B cell (primary cell): ENCODE measurements around the gene PRKCZ. TPM values are rescaled to one million over a fixed set of nuclear protein-coding genes. Genes with fewer than 3 reads are reported as not detected.
A peak's percentile ranks its signal among the peaks of the same experiment; 100 is the strongest.

Experiments used
- ATAC-seq: fragments of 200-7000 bp; cut with Tn5 transposase; one replicate; pipeline ENCODE4 v1.10.0; 2021; ENCODE audit warnings: low read depth, mild to moderate bottlenecking, moderate number of reproducible peaks, moderate library complexity
- CTCF ChIA-PET: fragments of 350-600 bp; sonication (Branson Sonifier 250); formaldehyde crosslinking; loops from one replicate; lab custom pipeline; 2021; ENCODE audit warnings: antibody characterized with exemption, inconsistent platforms; lab: Charles Lee
- POLR2A ChIA-PET: fragments of 350-600 bp; sonication (Branson Sonifier 250); formaldehyde crosslinking; loops from one replicate; lab custom pipeline; 2021; ENCODE audit warnings: antibody characterized with exemption; lab: Charles Lee
- DNase-seq: peaks from one replicate; pipeline ENCODE4 v3.0.0; 2013
- H2AFZ ChIP-seq: 2 replicates; pipeline ENCODE4 v1.6.1; 2012; ENCODE audit warnings: mild to moderate bottlenecking, low read depth, low read length; ENCODE audit not compliant: insufficient read depth, poor library complexity, severe bottlenecking
- H3K27ac ChIP-seq, 2 donors: 1 replicate in 1 of 2; 2 replicates in 1 of 2; pipeline ENCODE4 v1.5.1; 2012 to 2013; ENCODE audit warnings: low read length in 2 of 2, mild to moderate bottlenecking in 2 of 2, moderate library complexity in 1 of 2
- H3K27me3 ChIP-seq, 4 experiments: fragments of 200-600 bp in 1 of 4; sonication (generic) in 1 of 4; replicated peaks in 1 of 4; 1 replicate in 2 of 4; 2 replicates in 2 of 4; pipeline versions ENCODE4 v1.6.1 to v1.7.0; 2013 to 2016; ENCODE audit warnings: low read length in 3 of 4, mild to moderate bottlenecking in 2 of 4, mixed read lengths in 1 of 4, moderate library complexity in 1 of 4; ENCODE audit not compliant: insufficient read depth in 4 of 4, control insufficient read depth in 3 of 4; ENCODE audit errors: control extremely low read depth in 1 of 4
- H3K36me3 ChIP-seq, 2 experiments: replicated peaks in 1 of 2; 1 replicate in 1 of 2; 2 replicates in 1 of 2; pipeline versions ENCODE4 v1.6.1 to v1.7.1; 2013; ENCODE audit warnings: low read length in 1 of 2; ENCODE audit not compliant: insufficient read depth in 2 of 2, control insufficient read depth in 1 of 2; ENCODE audit errors: control extremely low read depth in 1 of 2, extremely low read depth in 1 of 2
- H3K4me1 ChIP-seq, 2 donors: fragments of 200-600 bp in 1 of 2; sonication (generic) in 1 of 2; 1 replicate in 1 of 2; 2 replicates in 1 of 2; pipeline versions ENCODE4 v1.5.1 to v1.6.1; 2013 to 2017; ENCODE audit warnings: low read length in 2 of 2; ENCODE audit not compliant: control insufficient read depth in 2 of 2, insufficient read depth in 2 of 2
- H3K4me2 ChIP-seq: replicated peaks from 2 replicates; pipeline ENCODE3; 2012; ENCODE audit warnings: mild to moderate bottlenecking, low read depth, low read length; ENCODE audit not compliant: poor library complexity, severe bottlenecking
- H3K4me3 ChIP-seq, 5 experiments: fragments of 200-600 bp in 1 of 5; sonication (generic) in 1 of 5; 1 replicate in 3 of 5; 2 replicates in 2 of 5; pipeline versions ENCODE4 v1.5.1 to v1.7.0; 2011 to 2016; ENCODE audit warnings: low read length in 4 of 5, mild to moderate bottlenecking in 4 of 5, low read depth in 2 of 5, control low read depth in 1 of 5, moderate library complexity in 1 of 5; ENCODE audit not compliant: insufficient read depth in 1 of 5; ENCODE audit errors: control extremely low read depth in 1 of 5, extremely low read depth in 1 of 5
- H3K79me2 ChIP-seq: fragments of 200-600 bp; sonication (generic); one replicate; pipeline ENCODE4 v1.6.0; 2016; ENCODE audit warnings: low read length; ENCODE audit not compliant: control insufficient read depth, insufficient read depth
- H3K9ac ChIP-seq: fragments of 200-600 bp; sonication (generic); 2 replicates; pipeline ENCODE4 v1.6.1; 2017; ENCODE audit warnings: mild to moderate bottlenecking, low read length, moderate library complexity
- H3K9me3 ChIP-seq, 3 donors: one replicate each; pipeline versions ENCODE4 v1.6.1 to v1.7.1; 2013; ENCODE audit warnings: low read length in 2 of 3; ENCODE audit not compliant: control insufficient read depth in 2 of 3, insufficient read depth in 1 of 3; ENCODE audit errors: control extremely low read depth in 1 of 3
- H4K20me1 ChIP-seq: 2 replicates; pipeline ENCODE4 v1.6.0; 2012; ENCODE audit warnings: mild to moderate bottlenecking, low read length; ENCODE audit not compliant: insufficient read depth, control insufficient read depth, poor library complexity, severe bottlenecking
- H3K27ac Mint-ChIP-seq: one replicate; pipeline ENCODE4 v1.8.0; 2021; ENCODE audit warnings: mixed read lengths
- H3K27me3 Mint-ChIP-seq: one replicate; pipeline ENCODE4 v1.8.0; 2021; ENCODE audit warnings: mixed read lengths
- H3K4me1 Mint-ChIP-seq: one replicate; pipeline ENCODE4 v1.8.0; 2021; ENCODE audit warnings: mixed read lengths
- H3K4me3 Mint-ChIP-seq: one replicate; pipeline ENCODE4 v1.8.0; 2021; ENCODE audit warnings: mixed read lengths
- H3K9me3 Mint-ChIP-seq: one replicate; pipeline ENCODE4 v1.8.0; 2022; ENCODE audit warnings: mixed read lengths; ENCODE audit not compliant: insufficient read depth
- EZH2 ChIP-seq: IDR thresholded peaks from 2 replicates; pipeline ENCODE4 v1.6.1; 2012; ENCODE audit warnings: borderline replicate concordance, low read depth, mild to moderate bottlenecking, moderate library complexity, low read length; ENCODE audit not compliant: insufficient read depth, poor library complexity, severe bottlenecking
- WGBS: methylation state at CpG from one replicate; pipeline ENCODE4 v1.1.5; 2013; ENCODE audit warnings: missing lambda C conversion rate; ENCODE audit not compliant: insufficient coverage; 5-methylcytosine and 5-hydroxymethylcytosine counted together
- intact Hi-C: fragments of 100-400 bp; cut with micrococcal nuclease; formaldehyde crosslinking; loops from one replicate; pipeline ENCODE4 v1.10.0; 2022
- polyA plus RNA-seq: library from polyadenylated mRNA; depleted of rRNA; stranded (reverse); fragments of >200 nt; gene quantifications from 2 replicates; pipeline ENCODE4 v1.2.3, GENCODE V29; 2012
- total RNA-seq, 2 donors: library from RNA; stranded (reverse); fragments of 120-200 nt in 1 of 2; gene quantifications; 1 replicate in 1 of 2; 2 replicates in 1 of 2; pipeline versions ENCODE4 v1.2.3 to v1.2.4, GENCODE V29; 2013 to 2022
- TF ChIP-seq, protein P1 (sequence below): fragments of 200-600 bp; IDR thresholded peaks from one replicate; pipeline ENCODE4 v1.8.0; 2022; ENCODE audit warnings: antibody characterized with exemption, mild to moderate bottlenecking

The PRKCZ gene
- total and polyA plus RNA-seq, 2 donors (not counting 1 experiment from before 2014, with no cell fraction given), result 17.9 to 53.2 TPM

DNA sequence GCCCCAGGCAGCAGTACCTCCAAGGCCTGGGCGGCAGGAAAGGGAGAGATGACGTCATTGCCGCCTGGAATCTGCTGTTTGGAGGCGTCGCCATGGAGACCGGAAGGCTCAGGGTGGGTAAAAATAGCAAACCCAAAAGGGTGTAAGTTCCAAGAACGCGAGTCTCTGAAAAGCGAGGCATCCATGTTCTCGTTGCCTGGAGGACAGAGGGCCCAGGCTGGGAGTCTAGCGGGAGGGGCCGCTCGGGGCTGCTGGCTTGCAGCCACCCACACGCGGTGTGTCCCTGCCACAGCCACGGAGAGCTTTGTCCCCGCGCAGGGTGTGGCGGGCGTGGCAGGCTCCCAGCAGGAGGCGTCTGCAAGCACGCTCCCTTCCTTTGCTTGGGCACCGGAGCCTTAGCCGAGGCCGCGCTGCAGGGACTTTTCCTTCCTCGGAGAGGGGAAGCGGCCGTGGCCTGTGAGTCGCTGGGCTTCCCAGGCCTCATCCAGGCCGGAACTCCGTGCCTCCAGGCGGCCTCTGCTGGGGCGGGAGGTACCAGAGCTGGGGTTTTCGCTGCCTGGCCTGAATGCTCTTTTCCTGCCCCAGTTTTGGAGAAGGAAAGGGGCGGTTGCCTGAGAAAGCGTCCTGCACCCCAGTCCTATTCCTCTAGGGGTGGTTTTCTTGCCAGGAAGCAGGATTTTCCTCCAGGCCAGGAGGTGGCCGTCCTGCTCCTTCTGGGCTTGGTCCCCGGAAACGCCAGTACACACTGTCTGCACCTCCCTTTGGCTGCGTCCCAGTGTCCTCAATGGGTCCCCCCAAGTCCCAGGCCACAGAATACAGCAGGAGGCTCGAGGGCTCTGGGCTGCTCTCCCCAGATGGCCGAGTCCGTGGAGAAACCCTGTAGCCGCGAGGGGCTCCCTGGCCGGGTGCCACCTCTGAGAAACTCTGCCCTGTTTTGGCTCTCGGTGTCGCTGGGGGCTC lies 162.6 kb downstream of the PRKCZ start:
- ATAC-seq (peak; percentile 65), DNase-seq (peak; percentile 64)
- TF ChIP-seq, protein P1, sequence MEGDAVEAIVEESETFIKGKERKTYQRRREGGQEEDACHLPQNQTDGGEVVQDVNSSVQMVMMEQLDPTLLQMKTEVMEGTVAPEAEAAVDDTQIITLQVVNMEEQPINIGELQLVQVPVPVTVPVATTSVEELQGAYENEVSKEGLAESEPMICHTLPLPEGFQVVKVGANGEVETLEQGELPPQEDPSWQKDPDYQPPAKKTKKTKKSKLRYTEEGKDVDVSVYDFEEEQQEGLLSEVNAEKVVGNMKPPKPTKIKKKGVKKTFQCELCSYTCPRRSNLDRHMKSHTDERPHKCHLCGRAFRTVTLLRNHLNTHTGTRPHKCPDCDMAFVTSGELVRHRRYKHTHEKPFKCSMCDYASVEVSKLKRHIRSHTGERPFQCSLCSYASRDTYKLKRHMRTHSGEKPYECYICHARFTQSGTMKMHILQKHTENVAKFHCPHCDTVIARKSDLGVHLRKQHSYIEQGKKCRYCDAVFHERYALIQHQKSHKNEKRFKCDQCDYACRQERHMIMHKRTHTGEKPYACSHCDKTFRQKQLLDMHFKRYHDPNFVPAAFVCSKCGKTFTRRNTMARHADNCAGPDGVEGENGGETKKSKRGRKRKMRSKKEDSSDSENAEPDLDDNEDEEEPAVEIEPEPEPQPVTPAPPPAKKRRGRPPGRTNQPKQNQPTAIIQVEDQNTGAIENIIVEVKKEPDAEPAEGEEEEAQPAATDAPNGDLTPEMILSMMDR, result no peak
- no peak for TF ChIP-seq EZH2
- WGBS, result 19% methylated on average over 47 of the region's 49 CpGs
- Mint-ChIP-seq H3K4me1 (peaks cover 7% of the 10 kb centered on the region), H3K9me3 (no peaks in the 10 kb centered on the region), H3K27ac (no peak overlapping the region), H3K27me3 (no peaks in the 10 kb centered on the region), H3K4me3 (peak overlapping the region; percentile 37)
- Histone ChIP-seq H3K4me1 (peaks cover 10 to 16% of the 10 kb centered on the region in 2 donors), H3K9ac (peak overlapping the region; percentile 61), H3K27ac (no peak overlapping the region), H3K27me3 (peaks cover 0 to 10% (median 3%) of the 10 kb centered on the region in 4 experiments), H2AFZ (peak overlapping the region; percentile 71), H3K79me2 (no peaks in the 10 kb centered on the region), H3K9me3 (no peaks in the 10 kb centered on the region), H3K4me2 (peak overlapping the region; percentile 85), H3K4me3 (peak overlapping the region in 4 of 5 experiments; percentile 28 to 53 (median 40)), H3K36me3 (no peaks in the 10 kb centered on the region), H4K20me1 (no peaks in the 10 kb centered on the region)
- CTCF ChIA-PET, result interaction anchor here (1.0 to 1.3 kb wide), 2 partner anchors 102 to 169 kb away, joined by 3 to 11 read pairs; no protein-coding TSS in a partner anchor
- intact Hi-C loops, result no loop called here
- POLR2A ChIA-PET, result no interaction called here
